GM21786 (cell line): ENCODE data around the gene INA.
"Not testable (repeated sequence)": the region's sequence is repeated elsewhere in the genome, so short reads cannot be mapped to it uniquely, and the experiment has no call there.

Source experiments
- ATAC-seq: cut with Tn5 transposase; IDR thresholded peaks from one replicate; pipeline ENCODE4 v1.9.1; 2021; ENCODE audit not compliant: unreplicated experiment

Gene INA

DNA sequence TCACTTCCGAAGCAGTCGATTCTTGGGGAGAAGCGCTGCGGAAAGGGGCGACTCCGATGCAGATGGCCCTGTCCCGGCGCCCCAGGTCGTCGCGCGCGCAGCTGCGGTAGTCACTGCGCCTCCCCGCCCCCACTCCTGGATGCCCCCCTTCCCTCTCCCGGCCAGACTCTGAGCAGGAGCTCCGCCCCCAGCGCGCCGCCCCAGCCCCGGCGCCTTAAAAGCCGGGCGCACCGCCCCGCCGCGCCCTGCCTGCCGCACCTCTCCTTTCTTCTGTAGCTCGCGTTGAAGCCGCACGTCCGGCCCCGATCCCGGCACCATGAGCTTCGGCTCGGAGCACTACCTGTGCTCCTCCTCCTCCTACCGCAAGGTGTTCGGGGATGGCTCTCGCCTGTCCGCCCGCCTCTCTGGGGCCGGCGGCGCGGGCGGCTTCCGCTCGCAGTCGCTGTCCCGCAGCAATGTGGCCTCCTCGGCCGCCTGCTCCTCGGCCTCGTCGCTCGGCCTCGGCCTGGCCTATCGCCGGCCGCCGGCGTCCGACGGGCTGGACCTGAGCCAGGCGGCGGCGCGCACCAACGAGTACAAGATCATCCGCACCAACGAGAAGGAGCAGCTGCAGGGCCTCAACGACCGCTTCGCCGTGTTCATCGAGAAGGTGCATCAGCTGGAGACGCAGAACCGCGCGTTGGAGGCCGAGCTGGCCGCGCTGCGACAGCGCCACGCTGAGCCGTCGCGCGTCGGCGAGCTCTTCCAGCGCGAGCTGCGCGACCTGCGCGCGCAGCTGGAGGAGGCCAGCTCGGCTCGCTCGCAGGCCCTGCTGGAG lies at the start of gene INA:
Gene INA, plus strand, starts transcription at position 243 of the 817 bp plus-strand sequence. Its CDS starts 74 bp downstream, at position 317.
- no peak for ATAC-seq

DNA sequence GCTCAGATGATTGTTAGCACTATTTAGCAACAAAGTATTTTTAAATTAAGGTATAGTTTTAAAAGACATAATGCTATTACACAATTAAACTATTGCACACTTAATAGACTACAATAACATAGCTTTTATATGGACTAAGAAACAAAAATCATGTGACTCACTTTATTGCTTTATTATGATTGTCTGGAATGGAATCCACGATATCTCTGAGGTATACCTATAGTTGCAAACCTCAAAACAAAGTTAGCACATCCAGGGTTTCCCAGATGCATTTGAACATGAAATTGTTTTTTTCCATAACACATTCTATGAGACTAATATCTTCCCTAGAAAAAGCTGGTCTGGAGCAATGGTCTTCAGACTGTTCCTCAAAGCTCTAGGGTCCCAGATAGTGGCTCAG lies 49.5 kb upstream of the INA start:
- no peak for ATAC-seq

- no peak for ATAC-seq
These were observed 45.8 kb upstream of the INA start for GRCh38 chr10:103231047-103231551.

DNA sequence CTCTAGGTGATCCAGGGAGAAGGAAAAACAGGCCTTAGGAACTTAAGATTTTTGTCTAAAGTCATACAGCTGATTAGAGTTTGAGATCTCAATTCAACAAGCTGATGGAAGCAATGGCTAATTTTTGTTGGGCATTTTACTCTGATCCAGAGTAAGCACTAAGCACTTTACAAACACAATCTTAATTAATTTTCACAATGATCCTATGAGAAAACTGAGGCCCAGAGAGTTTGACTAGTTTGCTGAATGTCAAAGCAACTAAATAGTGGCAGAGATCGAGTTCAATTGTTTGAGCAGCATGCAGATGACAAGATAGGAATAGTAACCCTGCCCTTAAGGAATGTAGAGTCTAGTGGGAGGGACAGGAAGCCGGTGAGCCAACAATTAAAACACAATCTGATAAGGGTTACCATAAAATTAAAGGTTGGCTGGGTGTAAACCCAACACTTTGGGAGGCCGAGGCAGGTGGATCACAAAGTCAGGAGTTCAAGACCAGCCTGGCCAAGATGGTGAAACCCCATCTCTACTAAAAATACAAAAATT lies 44.7 kb upstream of the INA start:
- ATAC-seq = no peak

GRCh38 chr10:103232772-103233488 lies 44.0 kb upstream of the INA start:
- ATAC-seq = no peak

GRCh38 chr10:103235775-103236174 lies 41.2 kb upstream of the INA start:
- ATAC-seq = no peak

DNA sequence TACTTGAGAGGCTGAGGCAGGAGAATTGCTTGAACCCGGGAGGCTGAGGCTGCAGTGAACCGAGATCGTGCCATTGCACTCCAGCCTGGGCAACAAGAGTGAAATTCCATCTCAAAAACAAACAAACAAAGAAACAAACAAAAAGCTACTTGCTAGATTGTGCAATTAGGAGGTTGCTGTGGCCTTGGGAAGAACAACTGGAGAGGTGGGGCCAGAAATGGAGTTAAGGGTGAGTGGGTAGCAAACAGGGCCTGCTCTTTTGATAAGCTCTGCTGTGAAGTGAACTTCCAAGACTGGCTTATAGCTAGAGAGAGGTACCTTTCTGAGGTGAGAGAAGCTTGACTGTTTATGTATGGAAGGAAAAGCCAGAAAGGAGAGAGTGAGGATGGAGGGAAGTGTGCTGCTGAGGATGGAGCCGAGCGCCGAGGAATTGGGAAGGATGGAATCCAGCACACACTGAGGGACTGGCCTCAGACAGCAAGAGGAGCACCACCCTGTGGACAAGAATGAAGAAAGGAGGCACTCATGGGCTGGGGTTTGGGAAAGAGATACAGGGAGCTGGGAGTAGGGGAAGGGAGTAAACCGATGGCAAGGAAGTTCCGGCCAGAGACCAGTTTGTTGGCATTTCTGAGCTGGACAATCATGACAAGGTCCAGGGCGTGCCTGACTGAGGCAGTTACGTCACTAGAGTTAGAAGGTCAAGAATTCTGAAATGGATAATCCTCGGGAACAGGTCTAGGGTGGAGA lies 38.3 kb upstream of the INA start:
- ATAC-seq = no peak

- no peak for ATAC-seq
These were observed 35.5 kb upstream of the INA start for GRCh38 chr10:103241262-103242011.

DNA sequence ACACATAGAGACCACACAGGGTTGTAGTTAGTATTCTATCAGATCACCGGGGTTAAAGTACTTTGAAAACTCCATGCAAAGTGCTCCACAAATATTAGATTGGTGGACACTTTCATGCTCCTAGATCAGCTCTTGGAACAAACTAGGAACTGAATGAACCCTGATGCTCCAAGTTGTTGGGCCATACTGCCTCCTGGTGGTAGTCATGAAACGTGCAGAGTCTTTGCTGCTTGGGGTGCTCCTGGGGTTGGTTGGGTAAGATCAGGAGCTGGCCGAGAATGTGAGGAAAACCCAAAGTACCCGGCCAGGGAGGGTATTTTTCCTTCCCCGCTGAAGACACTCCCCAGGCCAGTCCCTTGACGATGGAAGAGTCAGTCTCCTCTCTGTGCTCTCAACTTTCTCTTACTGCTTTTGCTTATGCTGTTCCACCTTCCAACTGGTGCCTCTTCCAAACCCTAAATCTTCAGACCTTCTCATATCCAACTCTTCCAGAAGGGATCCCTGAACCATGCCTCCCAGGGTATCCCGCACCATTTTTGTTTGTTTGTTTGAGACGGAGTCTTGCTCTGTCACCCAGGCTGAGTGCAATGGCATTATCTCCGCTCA lies 32.2 kb upstream of the INA start:
- ATAC-seq = no peak

GRCh38 chr10:103245587-103245986 lies 31.4 kb upstream of the INA start, which contains the start of gene RPEL1:
TSS of gene RPEL1 (plus strand) at chr10:103245887. CDS start at chr10:103245997, 110 bp downstream.
- ATAC-seq = not testable (repeated sequence)

DNA sequence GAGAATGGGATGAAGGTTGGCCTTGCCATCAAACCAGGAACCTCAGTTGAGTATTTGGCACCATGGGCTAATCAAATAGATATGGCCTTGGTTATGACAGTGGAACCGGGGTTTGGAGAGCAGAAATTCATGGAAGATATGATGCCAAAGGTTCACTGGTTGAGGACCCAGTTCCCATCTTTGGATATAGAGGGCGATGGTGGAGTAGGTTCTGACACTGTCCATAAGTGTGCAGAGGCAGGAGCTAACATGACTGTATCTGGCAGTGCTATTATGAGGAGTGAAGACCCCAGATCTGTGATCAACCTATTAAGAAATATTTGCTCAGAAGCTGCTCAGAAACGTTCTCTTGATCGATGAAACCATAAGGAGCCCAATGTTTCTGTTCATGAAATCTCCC lies 30.6 kb upstream of the INA start:
- ATAC-seq = no peak

- no peak for ATAC-seq
These were observed 22.8 kb upstream of the INA start for GRCh38 chr10:103254113-103254512.

- ATAC-seq = no peak
These were observed 22.2 kb upstream of the INA start for GRCh38 chr10:103254538-103255325.

- ATAC-seq = no peak
These were observed 20.3 kb upstream of the INA start for GRCh38 chr10:103256613-103257012.

DNA sequence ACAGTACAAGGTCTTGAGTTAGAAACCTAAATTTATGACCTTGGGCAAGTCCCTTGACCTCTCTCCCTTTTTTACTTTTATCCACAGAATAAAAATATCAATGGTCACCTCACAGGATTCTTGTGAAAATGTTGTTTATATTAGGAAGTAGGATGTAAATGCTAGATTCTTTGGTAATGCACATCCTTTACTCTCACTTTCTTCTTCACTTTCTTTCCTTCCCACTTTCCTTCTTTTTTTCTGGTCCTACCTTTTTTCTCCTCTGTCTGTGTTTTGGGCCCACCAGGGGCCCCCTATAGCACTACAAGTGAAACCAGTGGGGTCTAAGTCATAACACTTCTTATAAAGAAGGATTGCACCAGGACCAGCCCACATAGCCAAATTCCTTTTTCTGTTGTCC lies 19.1 kb upstream of the INA start:
- no peak for ATAC-seq

- ATAC-seq = not testable (repeated sequence)
These were observed 18.0 kb upstream of the INA start for GRCh38 chr10:103258928-103259327.

DNA sequence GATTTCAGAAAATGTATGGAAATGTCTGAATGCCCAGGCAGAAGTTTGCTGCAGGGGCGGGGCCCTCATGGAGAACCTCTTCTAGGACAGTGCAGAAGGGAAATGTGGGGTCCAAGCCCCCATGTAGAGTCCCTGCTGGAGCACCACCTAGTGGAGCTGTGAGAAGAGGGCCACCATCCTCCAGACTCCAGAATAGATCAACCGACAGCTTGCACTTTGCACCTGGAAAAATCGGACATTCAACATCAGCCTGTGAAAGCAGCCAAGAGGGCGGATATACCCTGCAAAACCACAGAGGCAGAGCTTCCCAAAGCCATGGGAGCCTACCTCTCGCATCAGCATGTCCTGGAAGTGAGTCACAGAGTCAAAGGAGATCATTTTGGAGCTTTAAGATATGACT lies 16.9 kb upstream of the INA start:
- ATAC-seq = no peak

DNA sequence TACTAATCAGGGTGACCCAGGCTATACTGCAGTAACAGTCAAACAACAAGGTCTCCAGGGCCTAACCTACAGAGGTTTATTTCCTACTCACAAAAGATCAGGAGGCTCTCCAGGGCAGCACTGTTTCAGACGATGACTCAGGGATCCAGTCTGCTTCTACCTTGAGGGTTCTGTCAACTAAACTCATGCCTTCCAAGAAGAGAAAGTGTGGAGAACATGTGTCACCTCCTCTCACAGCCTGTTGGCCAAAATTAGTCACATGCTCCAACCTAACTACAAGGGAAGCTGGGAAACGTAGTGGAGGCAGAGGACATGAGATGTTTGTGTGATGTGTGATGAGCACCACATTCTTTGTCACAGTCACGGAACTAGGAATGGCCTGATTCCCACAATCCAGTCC lies 14.7 kb upstream of the INA start:
- ATAC-seq = no peak

DNA sequence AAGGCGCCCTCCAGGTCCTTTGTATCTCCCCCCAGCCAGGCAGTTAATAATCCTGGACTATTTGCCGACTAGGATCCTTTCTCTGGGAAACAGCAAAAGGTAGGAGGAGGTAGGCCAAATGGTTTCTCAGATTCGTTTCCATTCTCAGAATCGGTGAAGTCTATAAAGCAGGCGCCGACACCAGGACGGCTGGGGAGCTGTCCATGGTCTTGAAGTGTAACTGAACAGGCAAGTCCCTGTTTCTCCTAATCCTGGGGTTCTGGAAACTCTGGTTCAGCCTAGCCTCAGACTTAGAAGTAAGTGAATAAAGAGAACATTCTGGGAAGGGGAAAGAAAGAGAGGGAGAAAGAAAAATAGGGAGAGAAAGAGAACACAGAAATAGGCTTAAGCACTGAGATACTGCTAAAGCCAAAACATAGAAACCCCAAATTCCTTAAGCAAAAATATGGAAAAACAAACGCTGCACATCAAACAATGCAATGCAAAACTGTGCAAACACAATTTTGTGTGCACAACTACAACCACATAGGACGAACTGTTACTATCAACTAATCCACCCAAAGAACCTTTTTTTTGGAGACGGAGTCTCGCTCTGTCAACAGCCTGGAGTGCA lies 11.1 kb upstream of the INA start:
- no peak for ATAC-seq
